GM12878 (cell line): ENCODE measurements around the gene CLDN15. TPM values are rescaled to one million over a fixed set of nuclear protein-coding genes. Genes with fewer than 3 reads are reported as not detected.
"Not testable (repeated sequence)": the region's sequence is repeated elsewhere in the genome, so short reads cannot be mapped to it uniquely, and the experiment has no call there.

Experiments
- ATAC-seq: fragments of 200-7000 bp; cut with Tn5 transposase; 3 replicates; pipeline ENCODE4 v1.9.1; 2020; ENCODE audit warnings: mild to moderate bottlenecking, moderate library complexity
- BruUV-seq: library from RNA; stranded (reverse); fragments of 400-500 nt; replicated peaks from 2 replicates; lab custom pipeline; 2021; lab: Mats Ljungman, UMichigan
- CTCF ChIA-PET: fragments of 300-600 bp; sonication (Branson Sonifier 250); formaldehyde crosslinking; extraction: SDS; loops from one replicate; lab custom pipeline; 2021; ENCODE audit warnings: inconsistent platforms; lab: Yijun Ruan, JAX
- POLR2A ChIA-PET: fragments of 350-600 bp; formaldehyde crosslinking; extraction: SDS; loops from one replicate; lab custom pipeline; 2021; ENCODE audit warnings: inconsistent platforms; lab: Charles Lee
- RAD21 ChIA-PET: fragments of 300-600 bp; sonication (Branson Sonifier 250); formaldehyde crosslinking; loops from one replicate; lab custom pipeline; 2023; ENCODE audit warnings: antibody characterized with exemption; ENCODE audit not compliant: unreplicated experiment; lab: Charles Lee
- SMC1A ChIA-PET: fragments of 300-600 bp; sonication (Branson Sonifier 250); formaldehyde crosslinking; loops from one replicate; lab custom pipeline; 2023; ENCODE audit not compliant: unreplicated experiment, uncharacterized antibody; lab: Charles Lee
- DNase-seq: peaks from one replicate; pipeline ENCODE4 v3.0.0-alpha.2; 2011; ENCODE audit warnings: low read depth, low spot score
- FAIRE-seq: peaks from 3 replicates; lab custom pipeline; 2011; peaks lifted over from hg19 to GRCh38; lab: Jason Lieb, UNC
- H2AFZ ChIP-seq: 2 replicates; pipeline ENCODE4 v1.6.0; 2011; ENCODE audit warnings: low read depth, low read length, control low read depth; ENCODE audit not compliant: control insufficient read depth
- H3K27ac ChIP-seq: 2 replicates; pipeline ENCODE4 v1.5.1; 2011; ENCODE audit warnings: control low read depth; ENCODE audit not compliant: control insufficient read depth, insufficient read depth
- H3K27me3 ChIP-seq, 2 experiments: replicated peaks in 1 of 2; 2 replicates each; pipeline versions ENCODE4 v1.6.0 to v1.6.1; 2011; ENCODE audit warnings: low read length in 1 of 2; ENCODE audit not compliant: control insufficient read depth in 2 of 2, insufficient read depth in 2 of 2
- H3K36me3 ChIP-seq, 2 experiments: 2 replicates each; pipeline ENCODE4 v1.5.1; 2011; ENCODE audit warnings: low read length in 1 of 2; ENCODE audit not compliant: control insufficient read depth in 2 of 2, insufficient read depth in 2 of 2
- H3K4me1 ChIP-seq: 2 replicates; pipeline ENCODE4 v1.6.1; 2011; ENCODE audit warnings: mild to moderate bottlenecking, low read length, moderate library complexity, mixed read lengths; ENCODE audit not compliant: control insufficient read depth, insufficient read depth
- H3K4me2 ChIP-seq: 2 replicates; pipeline ENCODE4 v1.6.0; 2011; ENCODE audit warnings: control low read depth; ENCODE audit not compliant: control insufficient read depth, insufficient read depth
- H3K4me3 ChIP-seq: fragments of 200-600 bp; sonication (generic); 2 replicates; pipeline ENCODE4 v1.5.1; 2016
- H3K79me2 ChIP-seq: 2 replicates; pipeline ENCODE4 v1.6.0; 2011; ENCODE audit warnings: low read length; ENCODE audit not compliant: control insufficient read depth, insufficient read depth
- H3K9ac ChIP-seq: 2 replicates; pipeline ENCODE4 v1.8.0; 2011; ENCODE audit warnings: low read length, control low read depth, mixed read lengths; ENCODE audit not compliant: control insufficient read depth, insufficient read depth
- H3K9me3 ChIP-seq: replicated peaks from 3 replicates; pipeline ENCODE4 v1.5.1; 2011; ENCODE audit warnings: mild to moderate bottlenecking, low read length; ENCODE audit not compliant: control insufficient read depth, insufficient read depth
- H4K20me1 ChIP-seq: 2 replicates; pipeline ENCODE4 v1.6.0; 2011; ENCODE audit not compliant: control insufficient read depth, insufficient read depth
- YBX1 ChIP-seq: fragments of 450-650 bp; IDR thresholded peaks from 2 replicates; pipeline ENCODE4 v1.6.1; 2016; ENCODE audit warnings: antibody characterized with exemption
- ZBED1 ChIP-seq: IDR thresholded peaks from 2 replicates; pipeline ENCODE4 v1.6.1; 2016; ENCODE audit warnings: borderline replicate concordance
- WGBS: methylation state at CpG from one replicate; pipeline ENCODE4 v1.1.6; 2016; ENCODE audit warnings: low lambda C conversion rate; ENCODE audit not compliant: insufficient replicate concordance, insufficient coverage; ENCODE audit errors: missing lambda C conversion rate; 5-methylcytosine and 5-hydroxymethylcytosine counted together
- in situ Hi-C: fragments of 300-500 bp; cut with MboI; formaldehyde crosslinking; loops from 9 replicates; pipeline ENCODE4 v1.14.3; 2018; ENCODE audit warnings: mixed read lengths
- intact Hi-C: fragments of 100-400 bp; cut with micrococcal nuclease; formaldehyde crosslinking; loops from one replicate; pipeline ENCODE4 v1.14.2; 2022; ENCODE audit not compliant: unreplicated experiment
- polyA plus RNA-seq, 11 experiments: library from polyadenylated mRNA; depleted of rRNA in 4 of 11; unstranded in 6 of 11; stranded (reverse) in 5 of 11; fragments of >200 nt; fragmentation: Nextera tagmentation in 4 of 11; fragmentation: Illumina TruSeq in 1 of 11; extraction: Ambion mirVana in 4 of 11; extraction: Trizol in 1 of 11; gene quantifications; 1 replicate in 1 of 11; 2 replicates in 10 of 11; pipeline versions ENCODE4 v1.2.1 to v1.2.3, GENCODE V29; 2011 to 2016; ENCODE audit warnings: inconsistent platforms in 2 of 11, missing spikeins in 2 of 11, low read depth in 1 of 11
- total RNA-seq, 4 experiments: library from RNA; depleted of rRNA in 3 of 4; stranded (reverse); fragments of >200 nt in 3 of 4; fragmentation: Illumina TruSeq in 1 of 4; extraction: Trizol in 1 of 4; gene quantifications; 2 replicates each; pipeline versions ENCODE4 v1.2.1 to v1.2.3, GENCODE V29; 2013 to 2021

CLDN15 gene
- total and polyA plus RNA-seq, 10 of the 15 experiments (the other 5 are each of a cell fraction or from before 2014, with no cell fraction given) = 0.47 to 15.0 (median 6.6) TPM

DNA sequence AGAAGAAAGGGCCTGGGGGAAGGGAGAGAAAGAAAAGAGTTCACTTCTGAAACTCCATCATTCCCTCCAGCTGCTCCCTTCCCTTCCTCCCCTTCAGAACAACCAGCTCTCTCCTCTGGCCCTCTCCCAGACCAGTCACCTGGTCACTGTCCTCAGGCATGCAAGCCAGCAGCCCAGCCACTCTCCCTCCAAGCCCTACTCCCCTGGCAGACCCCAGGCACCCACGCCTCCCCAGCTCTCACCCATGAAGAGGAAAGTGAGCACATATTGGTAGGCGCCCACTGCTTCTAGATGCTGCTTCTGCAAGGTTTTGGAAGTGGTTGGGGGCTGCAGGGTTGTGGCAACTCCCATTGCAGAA, 37.1 kb downstream of the CLDN15 start:
- RAD21 ChIA-PET = interaction anchor here (0.6 to 1.9 kb wide), 2 partner anchors 82 to 1261 kb away, joined by 3 to 5 read pairs; no protein-coding TSS in a partner anchor
- H3K4me3 ChIP-seq = no peak overlapping the region
- H3K36me3 ChIP-seq = no peaks in the 10 kb centered on the region
- no peak for TF ChIP-seq YBX1
- no peak for TF ChIP-seq ZBED1
- TF ChIP-seq, all 136 proteins: peak for 0
- no peaks in the 10 kb centered on the region for H3K79me2 ChIP-seq
- intact Hi-C loops = no loop called here
- H3K9ac ChIP-seq = no peak overlapping the region
- H3K27ac ChIP-seq = no peak overlapping the region
- no peaks in the 10 kb centered on the region; the same call in 1 of the 2 replicates for H3K4me1 ChIP-seq
- CTCF ChIA-PET = interaction anchor here (0.8 to 1.3 kb wide), 4 partner anchors 8 to 121 kb away, joined by 3 to 7 read pairs (median 3); no protein-coding TSS in a partner anchor
- no peak; the same call in 2 of the 3 replicates for ATAC-seq
- WGBS = 4% methylated on average over 2 of the region's 2 CpGs
- no peak overlapping the region for H2AFZ ChIP-seq
- no peak for FAIRE-seq
- BruUV-seq = no TSS peak
- no peak overlapping the region for H3K4me2 ChIP-seq
- DNase-seq = no peak
- POLR2A ChIA-PET = interaction anchor here (0.6 kb wide), 1 partner anchor 121 kb away, joined by 4 read pairs; the partner anchor contains the start of gene IFT22
- no peaks in the 10 kb centered on the region for H3K9me3 ChIP-seq
- peaks cover 0 to 9% of the 10 kb centered on the region in 2 experiments; a peak in 2 of 4 replicates for H3K27me3 ChIP-seq
- in situ Hi-C loops = no loop called here
- H4K20me1 ChIP-seq = no peaks in the 10 kb centered on the region
- SMC1A ChIA-PET = interaction anchor here (0.8 to 1.2 kb wide), 3 partner anchors 17 to 82 kb away, joined by 3 to 4 read pairs (median 4); partner anchors contain the start of genes PLOD3 and ZNHIT1

DNA sequence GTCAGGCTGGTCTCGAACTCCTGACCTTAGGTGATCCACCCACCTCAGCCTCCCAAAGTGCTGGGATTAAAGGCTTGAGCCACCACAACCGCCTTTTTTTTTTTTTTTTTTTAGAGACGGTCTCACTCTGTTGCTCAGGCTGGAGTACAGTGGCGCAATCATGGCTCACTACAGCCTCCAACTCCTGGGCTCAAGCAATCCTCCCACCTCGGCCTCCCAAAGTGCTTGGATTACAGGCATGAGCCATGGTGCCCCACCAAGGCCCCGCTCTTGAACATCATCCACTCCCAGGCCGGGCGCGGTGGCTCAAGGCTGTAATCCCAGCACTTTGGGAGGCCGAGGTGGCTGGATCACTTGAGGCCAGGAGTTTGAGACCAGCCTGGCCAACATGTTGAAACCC, 38.1 kb downstream of the CLDN15 start:
- H3K4me1 ChIP-seq, in situ Hi-C loops, H3K79me2 ChIP-seq, H3K9ac ChIP-seq, H2AFZ ChIP-seq, H4K20me1 ChIP-seq, FAIRE-seq, H3K4me2 ChIP-seq, ATAC-seq, intact Hi-C loops, H3K4me3 ChIP-seq, H3K9me3 ChIP-seq, H3K27ac ChIP-seq, DNase-seq, BruUV-seq, H3K27me3 ChIP-seq, H3K36me3 ChIP-seq: not testable (repeated sequence)
- WGBS = 58% methylated on average over 8 of the region's 10 CpGs
- ChIA-PET POLR2A (interaction anchor here (0.7 kb wide), 1 partner anchor 46 kb away, joined by 4 read pairs; the partner anchor contains the start of gene FIS1), RAD21 (interaction anchor here (1.9 kb wide), 1 partner anchor 83 kb away, joined by 5 read pairs; no protein-coding TSS in a partner anchor), SMC1A (interaction anchor here (1.2 kb wide), 2 partner anchors 55 to 83 kb away, joined by 4 read pairs; no protein-coding TSS in a partner anchor), CTCF (interaction anchor here (1.1 to 1.2 kb wide), 2 partner anchors 55 to 120 kb away, joined by 3 read pairs; no protein-coding TSS in a partner anchor)
